Left renal pelvis (tissue), 4 donors: ENCODE results near the gene NKX3-2. TPM values are rescaled to one million over a fixed set of nuclear protein-coding genes. Genes with fewer than 3 reads are reported as not detected.
"Not testable (repeated sequence)": the region's sequence is repeated elsewhere in the genome, so short reads cannot be mapped to it uniquely, and the experiment has no call there.

Experiments
- DNase-seq, 4 donors: peaks; one replicate each; pipeline ENCODE4 v3.0.0-alpha.2; 2013; ENCODE audit warnings: low read depth in 4 of 4, low spot score in 3 of 4
- polyA plus RNA-seq, 4 donors: library from polyadenylated mRNA; unstranded; fragments of 120-200 nt; gene quantifications; one replicate each; pipeline ENCODE4 v1.2.1, GENCODE V29; 2013; ENCODE audit not compliant: insufficient read length in 4 of 4

NKX3-2 gene
- polyA plus RNA-seq: under 1 TPM in 1 of 4 donors, not detected in 3; 0.06 TPM

DNA sequence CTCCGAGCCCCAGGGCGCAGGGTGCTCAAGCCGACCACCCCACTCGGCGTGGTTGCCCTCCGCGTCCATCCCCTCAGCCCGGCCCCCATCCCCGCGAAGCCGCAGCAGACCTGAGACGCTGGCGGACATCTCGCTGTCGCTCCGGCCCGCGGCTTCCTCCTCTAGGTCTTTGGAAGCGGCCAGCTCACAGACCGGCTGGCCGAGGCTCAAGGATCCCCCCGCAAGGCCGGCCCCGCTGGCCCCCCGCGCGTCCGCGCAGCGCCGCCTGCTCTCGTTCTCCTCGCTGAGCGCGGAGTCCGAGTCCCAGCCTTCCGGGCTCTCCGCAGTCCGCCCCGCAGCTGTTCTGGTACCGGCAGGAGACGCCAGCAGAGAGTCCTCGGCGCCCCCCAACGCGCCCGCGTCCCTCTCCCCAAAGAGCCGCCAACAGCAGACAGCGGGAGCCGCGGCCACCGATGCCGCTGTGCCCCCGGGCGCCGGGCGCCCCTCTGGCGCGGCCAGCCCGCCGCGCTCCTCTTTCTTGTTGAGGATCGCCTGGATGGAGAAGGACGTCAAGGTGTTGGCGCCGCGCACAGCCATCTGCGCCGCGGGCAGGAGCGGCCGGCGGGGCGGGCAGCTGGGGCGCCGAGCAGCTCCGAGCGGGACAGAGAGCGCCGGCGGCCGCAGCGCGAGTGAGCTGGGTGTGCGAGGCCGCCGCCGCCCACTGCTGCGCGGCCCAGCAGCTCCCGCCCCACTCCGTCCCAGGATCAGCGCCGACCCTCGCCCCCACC lies at the start of gene NKX3-2:
NKX3-2 (minus strand) TSS at position 670 of the 767 bp plus-strand sequence; CDS start at position 576, 94 bp downstream.
- DNase-seq: no peak

DNA sequence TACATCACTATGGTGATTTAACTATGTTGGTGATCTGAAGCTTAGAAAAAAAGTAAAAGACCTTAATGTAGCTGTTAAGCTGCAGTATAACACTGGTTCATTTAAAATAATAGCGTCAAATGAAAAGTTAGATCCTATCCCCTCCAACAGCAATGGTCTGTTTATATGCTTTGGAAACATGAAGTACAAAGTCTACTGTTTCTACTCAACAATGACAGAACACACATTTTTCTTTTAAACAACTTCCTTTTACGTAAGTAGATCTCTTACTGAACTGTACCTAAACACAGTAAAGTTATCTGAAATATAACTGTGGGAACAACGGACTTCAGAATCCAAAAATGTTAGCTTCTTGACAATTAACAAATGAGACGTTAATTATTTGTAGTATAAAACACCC lies 47.9 kb upstream of the NKX3-2 start:
- DNase-seq: no peak

DNA sequence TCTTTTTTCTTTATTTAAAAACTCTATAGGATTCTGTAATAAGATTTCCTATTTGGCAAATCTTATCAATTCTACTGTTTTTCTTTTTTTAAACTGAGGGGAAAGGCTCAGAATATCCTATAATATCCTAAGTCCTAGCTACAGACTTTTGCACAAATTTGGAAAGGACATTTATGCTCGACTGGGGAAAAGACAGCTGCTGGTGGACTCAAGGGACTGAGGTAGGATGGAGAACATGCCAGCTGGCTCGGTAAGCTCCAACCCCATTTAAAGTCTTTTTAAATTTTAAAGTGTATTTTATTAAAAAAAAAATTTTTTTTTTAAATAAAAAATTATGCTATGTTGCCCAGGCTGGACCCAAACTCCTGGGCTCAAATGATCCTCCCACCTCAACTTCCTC lies 46.5 kb upstream of the NKX3-2 start:
- no peak for DNase-seq

DNA sequence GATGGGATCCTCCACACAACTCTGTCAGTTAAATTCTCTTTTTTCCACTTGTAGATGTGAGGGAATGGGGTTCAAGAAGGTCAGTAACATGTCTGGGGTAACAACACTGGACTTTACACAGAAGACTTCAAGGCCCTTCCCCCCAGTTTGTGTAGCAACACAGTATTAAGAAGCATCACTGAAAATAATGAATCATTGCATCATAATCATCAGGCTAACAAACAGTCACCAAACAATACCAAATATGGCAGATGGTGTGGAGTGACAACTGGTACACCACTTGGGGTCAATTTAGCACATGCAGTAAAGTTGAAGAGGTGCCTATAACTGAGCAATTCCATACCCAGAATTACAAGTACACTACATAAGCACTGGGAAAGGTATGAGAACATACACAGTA lies 44.6 kb upstream of the NKX3-2 start:
- no peak for DNase-seq

DNA sequence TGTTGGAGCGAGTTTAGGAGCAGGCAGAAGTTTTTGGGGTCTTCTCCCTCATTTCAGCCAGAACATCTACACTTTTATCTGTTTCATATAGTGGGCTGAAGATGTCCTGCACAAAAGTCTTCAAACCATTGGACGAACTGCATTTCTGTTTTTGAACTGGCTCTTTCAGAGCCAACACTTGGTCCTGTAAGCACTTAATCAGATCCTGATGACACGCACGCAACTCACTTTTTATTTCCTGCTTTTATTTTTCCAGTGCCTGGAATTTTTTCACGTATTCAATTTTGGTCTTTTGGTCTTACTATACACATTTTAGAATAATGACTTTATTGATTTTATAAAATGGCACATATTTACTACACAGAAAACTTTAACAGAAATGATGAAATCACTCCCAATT lies 40.2 kb upstream of the NKX3-2 start:
- no peak for DNase-seq

DNA sequence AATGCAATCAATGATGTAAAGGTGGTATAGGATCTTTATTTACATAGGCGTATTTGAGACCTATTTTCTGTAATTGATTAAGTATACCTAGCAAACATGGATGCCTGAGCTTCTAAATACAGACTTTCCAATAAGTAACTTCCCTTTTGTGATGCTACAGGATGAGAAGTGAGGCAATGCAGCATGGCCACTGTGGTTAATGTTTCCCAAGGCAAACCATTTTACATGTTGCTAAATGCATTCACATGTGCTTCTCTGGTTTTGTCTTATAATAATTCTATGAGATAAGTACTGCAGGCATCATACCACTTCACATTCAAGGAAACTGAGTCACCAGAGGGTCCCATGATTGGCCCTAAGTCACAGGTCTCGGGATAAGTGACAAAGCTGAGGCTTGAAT lies 35.7 kb upstream of the NKX3-2 start:
- no peak for DNase-seq

DNA sequence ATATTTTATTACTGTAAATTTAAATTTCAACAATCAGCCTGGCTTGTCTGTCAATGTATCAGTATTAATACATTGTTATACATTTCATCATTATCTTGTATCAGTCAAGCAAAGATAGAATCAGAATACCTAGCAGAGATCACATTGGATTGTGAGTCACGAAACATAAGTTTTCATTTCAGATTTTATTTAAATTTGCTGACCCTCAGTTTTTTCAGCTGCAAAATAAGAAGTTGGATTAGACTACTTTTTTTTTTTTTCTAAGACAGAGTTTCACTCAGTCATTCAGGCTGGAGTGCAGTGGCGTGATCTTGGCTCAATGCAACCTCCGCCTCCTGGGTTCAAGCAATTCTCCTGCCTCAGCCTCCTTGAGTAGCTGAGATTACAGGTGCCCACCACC lies 33.4 kb upstream of the NKX3-2 start:
- no peak for DNase-seq

DNA sequence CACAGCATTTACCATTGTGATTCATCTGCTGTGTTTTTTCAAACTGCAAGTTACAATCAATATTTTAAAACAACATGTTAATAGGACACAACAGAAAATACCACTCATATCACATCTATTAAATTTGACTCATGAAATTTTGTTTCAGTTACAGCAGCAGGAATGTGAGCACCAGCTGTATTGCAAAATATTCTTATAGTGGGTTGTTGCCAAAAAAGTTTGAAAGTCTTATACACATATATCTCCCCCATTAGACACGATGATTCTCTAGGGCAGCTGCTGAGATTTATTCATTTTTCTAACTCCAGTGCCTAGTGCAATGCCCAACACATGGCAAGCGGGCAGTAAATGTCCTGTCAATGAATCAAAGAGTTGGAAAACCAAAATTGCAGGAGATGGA lies 26.6 kb upstream of the NKX3-2 start:
- DNase-seq: no peak

DNA sequence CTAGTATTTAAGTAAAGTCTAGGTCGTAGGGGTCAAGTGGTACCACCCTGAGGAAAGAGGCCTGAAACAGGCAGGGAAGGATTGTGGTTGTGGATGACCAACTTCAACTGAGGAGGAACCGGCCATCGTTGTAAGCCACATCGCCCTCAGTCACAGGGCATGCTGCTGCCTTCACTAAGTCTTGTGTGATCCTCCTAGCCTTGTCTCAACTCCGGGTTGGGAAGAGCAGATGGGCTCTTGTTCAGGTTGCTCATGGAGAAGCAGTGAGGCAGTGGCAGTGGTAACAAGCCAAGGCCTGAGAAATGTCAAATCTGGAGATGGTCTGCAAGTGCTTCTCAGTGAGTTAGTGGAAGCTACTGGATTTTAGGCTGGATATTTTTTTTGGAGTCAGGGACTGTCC lies 22.8 kb upstream of the NKX3-2 start:
- DNase-seq: no peak

DNA sequence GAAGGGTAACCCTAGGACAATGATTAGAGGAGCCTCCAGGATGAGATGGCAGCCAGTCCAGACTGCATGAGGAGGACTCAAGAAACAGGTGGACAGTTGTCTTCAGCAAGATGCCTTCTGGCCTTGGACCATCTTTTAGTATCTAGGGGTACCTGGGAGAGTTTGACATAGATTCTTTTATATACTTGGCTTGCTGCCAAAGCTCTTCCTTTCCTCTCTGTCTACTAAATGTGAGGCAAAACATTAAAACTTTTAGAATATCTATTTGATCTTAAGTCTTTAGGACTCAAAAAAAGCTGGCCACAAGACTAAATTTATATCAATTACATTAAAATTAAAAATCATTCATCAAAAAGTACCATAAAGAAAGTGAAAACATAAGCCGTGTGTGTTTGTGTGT lies 18.6 kb upstream of the NKX3-2 start:
- DNase-seq: no peak

DNA sequence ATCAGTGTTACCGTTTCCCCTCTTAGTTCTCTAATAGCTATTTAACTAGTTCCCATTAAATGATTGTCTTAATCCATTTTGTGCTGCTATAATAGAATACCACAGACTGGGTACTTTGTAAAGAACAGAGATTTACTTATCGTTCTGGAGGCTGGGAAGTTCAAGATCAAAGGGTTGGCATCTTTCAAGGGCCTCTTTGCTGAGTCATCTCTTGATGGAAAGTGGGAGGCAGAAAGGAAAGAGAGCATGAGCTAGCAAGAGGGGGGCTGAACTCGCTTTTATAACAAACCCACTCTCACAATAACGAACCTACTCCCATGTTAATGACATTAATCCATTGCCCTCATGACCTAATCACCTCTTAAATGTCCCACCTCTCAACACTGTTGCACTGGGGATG lies 17.4 kb upstream of the NKX3-2 start:
- DNase-seq: no peak

DNA sequence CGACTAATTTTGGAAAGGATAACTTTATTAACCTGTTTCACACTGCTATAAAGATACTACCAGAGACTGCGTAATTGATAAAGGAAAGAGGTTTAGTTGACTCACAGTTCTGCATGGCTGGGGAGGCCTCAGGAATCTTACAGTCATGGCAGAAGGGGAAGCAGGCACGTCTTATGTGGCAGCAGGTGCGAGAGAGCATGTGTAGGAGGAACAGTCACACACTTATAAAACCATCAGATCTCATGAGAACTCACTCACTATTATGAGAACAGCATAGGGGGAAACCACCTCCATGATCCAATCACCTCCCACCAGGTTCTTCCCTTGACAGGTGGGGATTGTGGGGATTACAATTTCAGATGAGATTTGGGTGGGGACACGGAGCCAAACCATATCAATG lies 15.8 kb upstream of the NKX3-2 start:
- not testable (repeated sequence) for DNase-seq

DNA sequence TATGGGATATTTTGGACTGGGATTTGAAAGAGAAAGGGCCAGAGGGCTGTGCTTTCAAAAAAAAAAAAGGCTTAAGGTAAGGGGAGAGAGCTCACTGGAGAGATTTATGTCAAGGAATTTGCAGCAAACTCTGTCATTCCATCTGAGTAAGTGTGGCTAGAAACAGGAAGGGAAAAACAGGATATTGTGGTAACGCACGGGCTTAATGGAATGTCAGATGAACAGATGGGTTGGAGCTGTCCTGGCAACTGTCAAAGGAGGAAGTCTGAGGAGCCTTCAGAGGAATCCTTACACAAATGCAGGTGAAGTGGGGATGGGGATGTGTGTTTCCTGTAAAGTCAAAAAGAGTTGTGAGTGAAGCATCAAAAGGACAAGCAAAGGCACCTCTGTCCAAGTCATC lies 15.1 kb upstream of the NKX3-2 start:
- DNase-seq: no peak

DNA sequence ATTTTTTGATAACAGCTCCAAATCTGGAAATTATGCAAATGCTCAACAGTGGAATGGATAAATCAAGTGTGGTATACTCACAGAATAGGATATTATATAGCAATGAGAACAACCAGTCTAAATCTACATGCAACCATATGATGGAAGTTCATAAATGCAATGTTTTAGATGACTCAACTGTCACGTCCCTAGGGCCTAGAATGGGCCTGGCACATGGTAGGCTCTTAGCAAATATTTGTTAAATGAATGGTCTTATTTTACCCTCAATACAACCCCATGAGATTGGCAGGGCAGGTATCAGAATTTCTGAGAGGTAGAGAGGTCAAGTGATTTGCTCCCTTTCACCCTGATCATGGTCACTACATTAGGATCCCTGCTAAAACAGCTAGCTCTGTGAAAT lies 14.6 kb upstream of the NKX3-2 start:
- no peak for DNase-seq

DNA sequence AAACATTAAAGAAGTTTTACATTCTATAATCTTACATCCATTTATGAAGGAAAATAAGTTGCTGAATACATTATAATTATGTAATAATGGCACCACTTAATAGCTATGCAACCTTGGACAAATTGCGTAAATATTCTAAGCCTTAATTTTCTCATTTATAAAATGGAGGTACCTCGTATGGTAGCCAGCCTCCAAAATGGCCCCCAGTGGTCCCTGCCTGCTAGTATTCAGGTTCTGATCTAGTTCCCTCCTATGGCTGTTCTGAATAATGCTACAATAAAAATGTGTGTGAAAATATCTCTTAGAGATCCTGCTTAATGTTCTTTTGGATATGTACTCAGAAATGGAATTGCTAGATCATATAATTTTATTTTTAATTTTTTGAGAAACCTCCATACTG lies 11.0 kb upstream of the NKX3-2 start:
- no peak for DNase-seq

DNA sequence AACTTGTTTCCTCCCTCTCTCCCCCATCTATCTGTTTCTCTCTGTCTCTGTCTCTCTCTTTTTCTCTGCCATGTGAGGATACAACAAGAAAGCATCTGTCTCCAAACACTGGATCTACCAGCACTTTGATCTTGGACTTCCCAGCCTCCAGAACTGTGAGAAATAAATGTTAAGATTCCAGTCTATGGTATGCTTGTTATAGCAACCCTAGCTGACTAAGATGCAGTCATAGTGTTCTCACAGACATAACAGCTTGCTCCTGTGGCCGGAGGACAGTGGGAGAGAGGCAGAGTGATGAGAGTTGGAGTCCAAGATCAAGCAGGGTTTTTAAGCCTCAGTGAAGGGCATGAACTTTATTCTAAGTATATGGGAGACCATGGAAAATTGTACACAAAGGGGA lies 8.8 kb upstream of the NKX3-2 start:
- DNase-seq: no peak

DNA sequence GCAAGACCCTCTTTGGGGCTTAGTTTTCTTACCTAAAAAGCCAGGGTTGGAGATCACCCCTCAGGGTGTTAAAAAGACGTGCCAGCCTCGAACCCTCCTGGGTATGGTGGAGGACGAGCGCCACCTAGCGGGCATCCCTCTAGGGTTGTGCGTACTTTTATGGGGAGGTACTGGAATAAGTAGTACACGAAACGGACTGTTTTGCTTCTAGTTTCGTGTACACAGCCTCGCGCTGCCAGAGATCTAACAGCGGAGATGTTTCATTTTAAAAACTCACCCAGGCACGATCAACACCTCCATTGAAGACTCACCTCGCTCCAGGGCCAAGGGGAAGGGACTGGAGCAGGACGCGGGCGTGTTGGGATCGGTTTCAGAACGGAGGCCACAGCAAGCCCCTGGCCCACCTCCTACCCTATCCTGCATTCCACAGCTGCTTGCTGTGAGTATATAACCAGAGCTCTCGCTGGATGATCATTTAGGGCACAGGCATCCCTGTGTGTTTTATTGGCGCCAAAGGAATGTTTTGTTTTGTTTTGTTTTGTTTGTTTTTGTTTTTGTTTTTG lies 4.8 kb upstream of the NKX3-2 start:
- DNase-seq: peak in 1 of 4 donors; percentile 65

DNA sequence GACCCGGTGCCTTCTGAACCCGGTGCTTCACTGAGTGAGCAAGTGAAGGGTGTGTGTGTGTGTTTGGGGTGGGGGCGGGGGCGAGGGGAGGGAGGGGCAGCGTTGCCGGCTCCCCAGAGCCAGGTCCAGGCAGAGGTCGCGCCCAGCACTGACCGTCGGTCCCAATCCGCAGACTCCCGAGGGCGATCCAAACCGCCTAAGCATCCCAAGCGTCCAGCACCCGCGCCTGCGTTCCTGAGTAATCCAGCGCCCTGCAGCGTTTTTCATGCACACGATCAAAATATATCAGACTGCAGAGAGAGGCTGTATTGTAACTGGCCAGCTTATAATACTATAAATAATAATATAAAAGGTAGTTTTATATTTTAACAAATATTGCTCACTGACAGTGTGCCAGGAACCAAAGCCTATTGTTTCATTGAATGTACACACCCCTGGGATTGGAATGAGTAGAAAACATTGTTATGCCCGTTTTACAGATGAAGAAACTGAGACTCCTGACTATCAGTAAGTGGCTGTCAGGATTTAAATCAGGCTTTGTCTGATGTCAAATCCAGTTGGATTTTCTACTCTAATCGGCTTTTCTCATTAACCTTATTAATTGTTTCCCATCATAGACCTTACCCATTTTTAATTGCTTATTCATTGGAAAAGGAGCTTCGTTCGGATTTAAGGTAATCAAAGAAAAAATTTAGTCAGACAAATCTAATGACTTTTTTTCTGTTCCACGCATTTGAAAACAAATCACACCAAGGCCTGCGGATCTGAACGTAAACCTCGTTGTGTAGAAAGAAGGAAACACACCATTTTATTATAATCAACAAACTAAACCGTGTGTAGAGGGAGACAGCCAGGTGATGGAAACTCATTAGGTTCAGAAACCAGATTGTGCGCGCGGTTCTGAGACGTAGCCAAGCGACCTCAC lies 4.0 kb upstream of the NKX3-2 start:
- DNase-seq: no peak

DNA sequence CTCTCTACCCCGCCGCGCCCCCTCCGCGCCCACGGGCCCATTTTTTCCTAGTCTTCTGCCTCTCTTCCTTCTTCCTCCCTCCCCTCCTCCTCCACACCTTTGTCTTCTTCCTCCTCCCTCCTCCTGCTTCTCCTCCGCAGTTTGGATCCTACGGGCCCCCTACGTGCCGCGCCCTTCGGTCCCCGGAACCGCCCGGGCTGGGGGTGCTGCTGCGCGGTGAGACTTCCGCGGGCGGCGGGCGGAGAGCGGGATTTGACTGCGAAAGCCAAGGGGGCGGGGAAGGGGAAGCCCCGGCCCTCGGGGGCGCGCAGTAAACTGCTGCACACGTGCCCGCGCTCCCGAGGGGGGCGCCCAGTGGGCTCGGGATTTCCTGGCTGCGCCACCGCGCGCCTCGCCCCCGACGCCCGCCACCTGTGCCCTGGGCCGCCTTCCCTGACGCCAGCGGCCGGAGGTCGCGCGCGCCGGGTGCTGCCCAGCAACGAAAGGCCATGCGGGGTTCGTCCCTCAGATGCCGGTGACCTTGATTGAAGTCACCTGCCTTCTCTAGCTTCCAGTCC lies 3.3 kb upstream of the NKX3-2 start:
- DNase-seq: no peak

DNA sequence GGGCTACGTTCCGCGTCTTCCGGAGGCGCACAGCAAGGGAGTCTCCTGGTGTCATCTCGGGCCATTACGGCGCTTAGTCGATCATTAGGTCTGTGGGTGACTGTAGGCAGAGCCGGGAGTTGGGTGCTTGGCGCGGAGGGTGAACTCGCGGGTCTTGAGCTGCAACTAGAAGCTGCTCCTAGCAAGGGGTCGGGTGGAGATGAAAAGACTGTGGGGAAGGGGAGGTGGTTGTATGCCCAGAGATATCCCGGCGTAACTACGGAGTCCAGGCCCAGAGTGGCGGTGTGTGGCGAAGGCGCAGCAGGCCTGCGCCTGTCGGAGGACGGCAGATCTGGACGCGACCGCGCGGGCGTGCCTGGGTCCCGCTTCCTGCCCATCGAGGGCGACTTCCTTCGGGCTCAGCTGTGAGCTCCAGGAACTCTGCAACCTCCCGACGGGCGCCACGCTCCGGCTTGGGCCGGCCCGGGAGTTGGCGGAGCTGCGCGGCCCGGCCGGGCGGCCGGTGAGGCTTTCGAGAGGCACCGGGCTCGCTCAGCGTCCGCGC lies 2.7 kb upstream of the NKX3-2 start:
- DNase-seq: no peak
